RWPE1 (cell line): Measurements from ENCODE around the gene FAM20C.

Experiments used
- CTCF ChIA-PET: fragments of 350-600 bp; sonication (Branson Sonifier 250); formaldehyde crosslinking; extraction: SDS; loops from one replicate; lab custom pipeline; 2021; lab: Yijun Ruan, JAX
- POLR2A ChIA-PET: fragments of 400-600 bp; formaldehyde crosslinking; extraction: SDS; loops from one replicate; lab custom pipeline; 2020; ENCODE audit warnings: antibody characterized with exemption; ENCODE audit not compliant: low non-redundant PET; lab: Yijun Ruan, JAX
- DNase-seq: peaks from one replicate; pipeline ENCODE4 v3.0.0; 2012; ENCODE audit warnings: low spot score
- H3K27ac ChIP-seq: fragments of 450-650 bp; 2 replicates; pipeline ENCODE4 v1.5.1; 2017
- TF ChIP-seq, protein P1 (sequence below): fragments of 450-650 bp; conservative IDR thresholded peaks from 2 replicates; pipeline ENCODE4 v1.5.1; 2017; ENCODE audit warnings: low read depth, mild to moderate bottlenecking

Gene FAM20C

DNA sequence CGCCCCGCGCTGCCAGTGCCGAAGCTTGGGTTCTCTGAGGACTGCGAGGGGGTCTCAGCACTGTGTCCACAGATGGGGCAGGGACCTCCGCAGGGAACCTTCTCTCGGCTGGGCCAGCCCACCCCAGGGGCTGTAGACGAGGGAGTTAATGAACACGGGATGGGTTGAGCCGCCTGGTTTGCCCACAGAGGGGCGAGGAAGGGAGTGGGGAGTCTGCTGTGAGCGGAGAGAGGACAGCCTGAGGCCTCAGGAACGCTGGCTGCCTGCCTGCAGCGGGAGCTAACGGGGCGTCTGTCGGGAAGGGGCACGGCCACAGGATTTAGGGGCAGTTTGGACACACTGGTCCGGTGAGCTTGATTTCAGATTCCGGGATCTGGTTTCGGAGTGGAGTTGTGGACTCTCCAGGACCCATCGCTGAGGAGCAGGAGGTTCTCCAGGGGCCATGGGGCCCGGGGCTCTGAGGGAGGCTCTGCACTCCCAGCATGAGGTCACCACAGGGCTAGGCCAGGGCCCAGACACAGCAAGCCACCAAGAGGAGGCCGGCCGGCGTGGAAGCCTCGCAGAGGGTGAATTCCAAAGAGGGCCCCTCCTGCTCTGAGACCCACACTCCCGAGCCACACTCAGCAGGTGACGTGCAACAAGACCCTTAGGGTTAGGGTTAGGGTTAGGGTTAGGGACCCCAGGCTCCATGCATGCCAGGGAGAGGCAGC lies 19.0 kb upstream of the FAM20C start:
- ChIA-PET POLR2A (no interaction called here), CTCF (interaction anchor here (0.5 kb wide), 1 partner anchor 23 kb away, joined by 4 read pairs; no protein-coding TSS in a partner anchor)
- DNase-seq = no peak
- TF ChIP-seq, protein P1, sequence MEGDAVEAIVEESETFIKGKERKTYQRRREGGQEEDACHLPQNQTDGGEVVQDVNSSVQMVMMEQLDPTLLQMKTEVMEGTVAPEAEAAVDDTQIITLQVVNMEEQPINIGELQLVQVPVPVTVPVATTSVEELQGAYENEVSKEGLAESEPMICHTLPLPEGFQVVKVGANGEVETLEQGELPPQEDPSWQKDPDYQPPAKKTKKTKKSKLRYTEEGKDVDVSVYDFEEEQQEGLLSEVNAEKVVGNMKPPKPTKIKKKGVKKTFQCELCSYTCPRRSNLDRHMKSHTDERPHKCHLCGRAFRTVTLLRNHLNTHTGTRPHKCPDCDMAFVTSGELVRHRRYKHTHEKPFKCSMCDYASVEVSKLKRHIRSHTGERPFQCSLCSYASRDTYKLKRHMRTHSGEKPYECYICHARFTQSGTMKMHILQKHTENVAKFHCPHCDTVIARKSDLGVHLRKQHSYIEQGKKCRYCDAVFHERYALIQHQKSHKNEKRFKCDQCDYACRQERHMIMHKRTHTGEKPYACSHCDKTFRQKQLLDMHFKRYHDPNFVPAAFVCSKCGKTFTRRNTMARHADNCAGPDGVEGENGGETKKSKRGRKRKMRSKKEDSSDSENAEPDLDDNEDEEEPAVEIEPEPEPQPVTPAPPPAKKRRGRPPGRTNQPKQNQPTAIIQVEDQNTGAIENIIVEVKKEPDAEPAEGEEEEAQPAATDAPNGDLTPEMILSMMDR = no peak
- no peak overlapping the region for H3K27ac ChIP-seq

DNA sequence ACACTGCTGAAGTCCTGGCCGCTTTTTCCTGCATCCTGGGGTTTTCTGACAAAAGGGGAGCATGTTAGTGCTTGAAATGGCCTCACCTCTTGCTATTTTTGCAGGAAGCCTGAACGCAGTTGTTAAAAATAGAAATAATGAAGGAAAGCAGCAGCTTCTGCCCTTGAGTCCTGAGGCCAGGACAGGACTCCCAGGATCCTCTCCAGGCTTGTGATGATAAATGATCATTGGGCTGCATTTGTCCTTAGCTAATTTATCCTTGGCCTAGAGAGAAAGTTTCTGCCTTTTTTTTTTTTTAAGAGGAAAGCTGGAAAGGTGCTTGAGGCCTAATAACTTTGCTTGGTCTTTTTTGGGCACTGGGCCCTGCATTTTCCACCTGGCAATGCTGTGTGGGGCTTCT lies 17.7 kb upstream of the FAM20C start:
- H3K27ac ChIP-seq = no peak overlapping the region
- DNase-seq = no peak
- TF ChIP-seq, protein P1 = no peak
- CTCF ChIA-PET = interaction anchor here (0.6 kb wide), 1 partner anchor 25 kb away, joined by 3 read pairs; no protein-coding TSS in a partner anchor
- POLR2A ChIA-PET = no interaction called here

- POLR2A ChIA-PET = no interaction called here
- CTCF ChIA-PET = no interaction called here
- TF ChIP-seq, protein P1 = no peak
- no peak overlapping the region for H3K27ac ChIP-seq
- DNase-seq = no peak
Measured at GRCh38 chr7:175955-176354, 16.4 kb upstream of the FAM20C start.

DNA sequence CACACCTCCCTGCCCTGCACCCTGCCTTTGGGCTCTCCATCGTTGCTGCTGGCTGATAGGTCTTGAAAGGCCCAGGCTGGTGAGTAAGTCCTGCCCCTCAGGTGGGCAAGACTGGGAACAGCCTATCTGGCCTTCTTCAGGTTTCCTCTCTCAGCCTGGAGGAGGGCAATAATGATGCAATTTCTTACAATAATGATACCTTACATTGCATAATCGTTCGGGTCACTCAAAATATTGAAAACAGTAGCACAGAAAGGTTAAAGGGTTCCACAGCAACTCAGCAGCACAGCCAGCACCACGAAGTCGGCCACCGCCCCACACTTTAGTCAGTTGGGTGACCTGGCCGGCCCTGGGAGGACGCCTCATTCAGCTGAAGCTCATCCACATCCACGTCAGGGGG lies 16.0 kb upstream of the FAM20C start:
- CTCF ChIA-PET = no interaction called here
- H3K27ac ChIP-seq = no peak overlapping the region
- POLR2A ChIA-PET = no interaction called here
- DNase-seq = no peak
- TF ChIP-seq, protein P1 = no peak

- no peak overlapping the region for H3K27ac ChIP-seq
- DNase-seq = no peak
- ChIA-PET CTCF (no interaction called here), POLR2A (no interaction called here)
- TF ChIP-seq, protein P1 = no peak
Measured at GRCh38 chr7:176786-177459, 15.4 kb upstream of the FAM20C start.

DNA sequence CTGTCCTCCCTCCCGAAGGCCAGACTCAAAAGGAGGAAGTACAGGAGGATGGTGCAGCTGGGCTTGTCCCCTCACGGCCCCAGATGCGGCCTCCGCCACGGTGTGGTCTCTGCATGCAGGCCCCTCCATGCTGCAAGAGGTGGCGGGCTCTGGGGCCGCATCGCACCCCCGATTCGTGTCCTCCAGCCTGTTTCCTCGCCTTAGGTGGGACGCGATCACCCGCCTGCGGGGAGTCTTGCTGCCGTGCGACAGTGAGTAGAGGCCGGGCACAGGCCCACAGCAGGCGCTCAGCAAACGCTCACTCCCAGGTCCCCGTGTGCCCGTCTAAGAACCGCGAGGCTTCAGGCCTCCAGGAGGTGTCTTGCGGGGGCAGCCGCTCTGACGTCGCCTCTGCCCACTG lies 13.9 kb upstream of the FAM20C start:
- TF ChIP-seq, protein P1 = no peak
- ChIA-PET CTCF (interaction anchor here (0.6 kb wide), 1 partner anchor 56 kb away, joined by 3 read pairs; no protein-coding TSS in a partner anchor), POLR2A (no interaction called here)
- no peak overlapping the region for H3K27ac ChIP-seq
- DNase-seq = no peak
